Esophagus squamous epithelium (tissue), 5 donors: ENCODE data around the gene AIFM3. TPM values are rescaled to one million over a fixed set of nuclear protein-coding genes. Genes with fewer than 3 reads are reported as not detected.
A peak's percentile ranks its signal among the peaks of the same experiment; 100 is the strongest.

Experiments
- DNase-seq: peaks from one replicate; lab custom pipeline; 2025; lab: John Stamatoyannopoulos, UW
- H3K27ac ChIP-seq, 4 donors: fragments of 200-600 bp; sonication (generic); one replicate each; pipeline ENCODE4 v1.5.1; 2016 to 2019; ENCODE audit warnings: mild to moderate bottlenecking in 1 of 4
- H3K27me3 ChIP-seq, 4 donors: fragments of 200-600 bp; sonication (generic); 1 replicate in 3 of 4; 2 replicates in 1 of 4; pipeline versions ENCODE4 v1.5.1 to v1.6.0; 2017 to 2021; ENCODE audit warnings: antibody characterized with exemption in 1 of 4
- H3K36me3 ChIP-seq, 3 donors: fragments of 200-600 bp; sonication (generic); one replicate each; pipeline ENCODE4 v1.5.1; 2016 to 2019
- H3K4me1 ChIP-seq, 3 donors: fragments of 200-600 bp; sonication (generic); one replicate each; pipeline ENCODE4 v1.5.1; 2017 to 2019
- H3K4me3 ChIP-seq, 4 donors: fragments of 200-600 bp; sonication (generic); 1 replicate in 3 of 4; 2 replicates in 1 of 4; pipeline ENCODE4 v1.5.1; 2016 to 2019; ENCODE audit warnings: mild to moderate bottlenecking in 2 of 4, moderate library complexity in 1 of 4
- H3K9me3 ChIP-seq, 3 donors: fragments of 200-600 bp; sonication (generic); one replicate each; pipeline ENCODE4 v1.5.1; 2016 to 2019
- CTCF ChIP-seq, 6 experiments: fragments of 450-650 bp in 4 of 6; fragments of 200-600 bp in 2 of 6; sonication (generic) in 2 of 6; IDR thresholded peaks; one replicate each; pipeline ENCODE4 v1.5.1; 2016 to 2019; ENCODE audit warnings: antibody characterized with exemption in 6 of 6, mild to moderate bottlenecking in 4 of 6, moderate library complexity in 4 of 6
- POLR2A ChIP-seq, 4 donors: fragments of 450-650 bp; IDR thresholded peaks; one replicate each; pipeline ENCODE4 v1.6.1; 2017; ENCODE audit warnings: antibody characterized with exemption in 4 of 4, mild to moderate bottlenecking in 4 of 4, moderate library complexity in 3 of 4
- WGBS, 2 donors: methylation state at CpG; one replicate each; pipeline ENCODE4 v1.1.5; 2018; 5-methylcytosine and 5-hydroxymethylcytosine counted together
- intact Hi-C: fragments of 100-400 bp; cut with DNase I; formaldehyde crosslinking; loops from one replicate; pipeline ENCODE4 v1.15.0; 2022
- total RNA-seq, 4 donors: library from RNA; depleted of rRNA; stranded (reverse); fragments of >200 nt; gene quantifications; one replicate each; pipeline ENCODE4 v1.1.0, GENCODE V29; 2016
- donor health status: DM: yes; HTN: yes; CAD: no.

AIFM3 gene
- total RNA-seq, 4 donors from 2014 or later = 0.30 to 1.9 (median 0.94) TPM

GRCh38 chr22:20943104-20943933 lies 23.7 kb upstream of the AIFM3 start:
- Histone ChIP-seq H3K4me1 (peaks cover 5 to 83% (median 20%) of the 10 kb centered on the region in 3 donors), H3K9me3 (no peaks in the 10 kb centered on the region), H3K27me3 (no peaks in the 10 kb centered on the region), H3K27ac (no peak overlapping the region), H3K36me3 (peaks cover 0 to 20% (median 0%) of the 10 kb centered on the region in 3 donors), H3K4me3 (no peak overlapping the region)
- DNase-seq = no peak
- WGBS, 2 donors = 88 to 93% methylated on average over 8 of the region's 8 CpGs
- intact Hi-C loops = no loop called here
- TF ChIP-seq POLR2A (IDR thresholded peaks at IDR 0.05) = no peak
- TF ChIP-seq CTCF (IDR thresholded peaks at IDR 0.05) = no peak

- Histone ChIP-seq H3K4me3 (no peak overlapping the region), H3K36me3 (peaks cover 0 to 25% (median 0%) of the 10 kb centered on the region in 3 donors), H3K27me3 (no peaks in the 10 kb centered on the region), H3K9me3 (no peaks in the 10 kb centered on the region), H3K27ac (no peak overlapping the region), H3K4me1 (peaks cover 5 to 84% (median 16%) of the 10 kb centered on the region in 3 donors)
- DNase-seq = no peak
- WGBS, 2 donors = 21 to 29% methylated on average over 1 of the region's 1 CpG
- TF ChIP-seq POLR2A (IDR thresholded peaks at IDR 0.05) (no peak), CTCF (IDR thresholded peaks at IDR 0.05) (no peak)
- intact Hi-C loops = no loop called here
These were observed 23.0 kb upstream of the AIFM3 start for GRCh38 chr22:20944042-20944441.

GRCh38 chr22:20945578-20945934 lies 21.5 kb upstream of the AIFM3 start:
- no peak overlapping the region for H3K4me3 ChIP-seq
- no peaks in the 10 kb centered on the region for H3K27me3 ChIP-seq
- H3K9me3 ChIP-seq = no peaks in the 10 kb centered on the region
- H3K36me3 ChIP-seq = peaks cover 0 to 40% (median 5%) of the 10 kb centered on the region in 3 donors
- no peak for TF ChIP-seq POLR2A (IDR thresholded peaks at IDR 0.05)
- 33 to 82% methylated on average over 1 to 2 of the region's 2 CpGs for WGBS, 2 donors
- DNase-seq = no peak
- intact Hi-C loops = no loop called here
- H3K27ac ChIP-seq = peak overlapping the region in 1 of 4 donors; percentile 6
- H3K4me1 ChIP-seq = peaks cover 0 to 85% (median 6%) of the 10 kb centered on the region in 3 donors

- TF ChIP-seq POLR2A (IDR thresholded peaks at IDR 0.05) = no peak
- no peak for TF ChIP-seq CTCF (IDR thresholded peaks at IDR 0.05)
These were observed 20.7 kb upstream of the AIFM3 start for GRCh38 chr22:20946080-20946986.

GRCh38 chr22:20946991-20947390 lies 20.1 kb upstream of the AIFM3 start:
- intact Hi-C loops = no loop called here
- no peak overlapping the region for H3K27ac ChIP-seq
- WGBS, 2 donors = 86% methylated on average over 1 of the region's 1 CpG; no CpG with 5 or more reads in 1 of the 2 donors
- peaks cover 0 to 54% (median 8%) of the 10 kb centered on the region in 3 donors for H3K36me3 ChIP-seq
- H3K4me1 ChIP-seq = peaks cover 0 to 86% (median 15%) of the 10 kb centered on the region in 3 donors
- H3K27me3 ChIP-seq = no peaks in the 10 kb centered on the region
- H3K4me3 ChIP-seq = no peak overlapping the region
- H3K9me3 ChIP-seq = no peaks in the 10 kb centered on the region
- TF ChIP-seq POLR2A (IDR thresholded peaks at IDR 0.05) (no peak), CTCF (IDR thresholded peaks at IDR 0.05) (no peak)
- no peak for DNase-seq

More at GRCh38 chr22:20946080-20946986, 20.7 kb upstream of the AIFM3 start:
- Histone ChIP-seq H3K9me3 (no peaks in the 10 kb centered on the region), H3K4me1 (peaks cover 0 to 85% (median 11%) of the 10 kb centered on the region in 3 donors), H3K36me3 (peaks cover 0 to 48% (median 6%) of the 10 kb centered on the region in 3 donors), H3K27me3 (no peaks in the 10 kb centered on the region), H3K4me3 (no peak overlapping the region), H3K27ac (peak overlapping the region in 1 of 4 donors; percentile 6)
- intact Hi-C loops = no loop called here
- DNase-seq = no peak
- 74 to 84% methylated on average over 5 to 7 of the region's 7 CpGs for WGBS, 2 donors
